Neural cell (in vitro differentiated cells): Measurements from ENCODE around the gene KIF13A. TPM values are rescaled to one million over a fixed set of nuclear protein-coding genes. Genes with fewer than 3 reads are reported as not detected.

Experiments
- H2AFZ ChIP-seq: fragments of 200-600, 300-800 bp; sonication (generic), shearing (Covaris generic); 2 replicates; pipeline ENCODE4 v1.6.0; 2014; ENCODE audit warnings: low read depth, mild to moderate bottlenecking, antibody characterized with exemption, low read length, moderate library complexity
- H3F3A ChIP-seq: fragments of 200-600 bp; shearing (Covaris generic); 2 replicates; pipeline ENCODE4 v1.6.1; 2016; ENCODE audit warnings: mild to moderate bottlenecking, moderate library complexity, mixed read lengths, antibody characterized with exemption, low read length; ENCODE audit not compliant: insufficient read depth, poor library complexity, severe bottlenecking
- H3K27ac ChIP-seq: fragments of 200-600, 300-800 bp; sonication (generic), shearing (Covaris generic); 2 replicates; pipeline ENCODE4 v1.5.1; 2014; ENCODE audit warnings: mild to moderate bottlenecking, low read length, moderate library complexity
- H3K27me3 ChIP-seq: fragments of 300-800, 200-600 bp; sonication (generic), shearing (Covaris generic); 2 replicates; pipeline ENCODE4 v1.6.0; 2014; ENCODE audit warnings: mild to moderate bottlenecking, low read depth, low read length, moderate library complexity; ENCODE audit not compliant: insufficient read depth
- H3K36me3 ChIP-seq: fragments of 300-800, 200-600 bp; sonication (generic), shearing (Covaris generic); 2 replicates; pipeline ENCODE4 v1.5.1; 2014; ENCODE audit warnings: mild to moderate bottlenecking, antibody characterized with exemption, low read length, moderate library complexity; ENCODE audit not compliant: insufficient read depth
- H3K4me2 ChIP-seq: fragments of 300-800, 200-600 bp; sonication (generic), shearing (Covaris generic); 2 replicates; pipeline ENCODE4 v1.6.0; 2014; ENCODE audit warnings: mild to moderate bottlenecking, low read length
- H3K4me3 ChIP-seq: fragments of 300-800, 200-600 bp; sonication (generic), shearing (Covaris generic); 2 replicates; pipeline ENCODE4 v1.5.1; 2014; ENCODE audit warnings: mild to moderate bottlenecking, low read length, moderate library complexity
- H3K79me2 ChIP-seq: fragments of 200-600 bp; shearing (Covaris generic); replicated peaks from 2 replicates; pipeline ENCODE4 v1.6.0; 2014; ENCODE audit warnings: mild to moderate bottlenecking, low read length, moderate library complexity; ENCODE audit not compliant: insufficient read depth
- H3K9ac ChIP-seq: fragments of 300-800, 200-600 bp; sonication (generic), shearing (Covaris generic); 2 replicates; pipeline ENCODE4 v1.6.1; 2016; ENCODE audit warnings: mild to moderate bottlenecking, low read length, mixed read lengths
- H3K9me2 ChIP-seq: fragments of 200-600 bp; shearing (Covaris generic); 2 replicates; pipeline ENCODE4 v1.6.1; 2016; ENCODE audit warnings: mild to moderate bottlenecking, low read length, mixed read lengths; ENCODE audit not compliant: insufficient read depth
- H3K9me3 ChIP-seq: fragments of 200-600, 300-800 bp; sonication (generic), shearing (Covaris generic); 2 replicates; pipeline ENCODE4 v1.6.1; 2016; ENCODE audit warnings: mild to moderate bottlenecking, mixed run types, low read length, moderate library complexity, mixed read lengths
- H4K20me1 ChIP-seq: fragments of 200-600 bp; shearing (Covaris generic); 2 replicates; pipeline ENCODE4 v1.6.1; 2016; ENCODE audit warnings: mild to moderate bottlenecking, mixed run types; ENCODE audit not compliant: insufficient read depth
- CTCF ChIP-seq: fragments of 450-650 bp; IDR thresholded peaks from 2 replicates; pipeline ENCODE4 v1.5.1; 2014; ENCODE audit warnings: antibody characterized with exemption, mild to moderate bottlenecking, moderate library complexity; ENCODE audit not compliant: poor library complexity, severe bottlenecking
- EP300 ChIP-seq: fragments of 450-650 bp; conservative IDR thresholded peaks from 2 replicates; pipeline ENCODE4 v1.6.1; 2014; ENCODE audit warnings: antibody characterized with exemption, mild to moderate bottlenecking, moderate library complexity; ENCODE audit not compliant: poor library complexity, severe bottlenecking
- EZH2 ChIP-seq: fragments of 200-600, 300-800 bp; shearing (Covaris generic), sonication (generic); IDR thresholded peaks from 2 replicates; pipeline ENCODE4 v1.6.1; 2014; ENCODE audit warnings: antibody characterized with exemption, low read length, borderline replicate concordance, mild to moderate bottlenecking; ENCODE audit not compliant: insufficient read depth, poor library complexity, severe bottlenecking
- MXI1 ChIP-seq: fragments of 450-650 bp; conservative IDR thresholded peaks from 2 replicates; pipeline ENCODE4 v1.6.1; 2014; ENCODE audit warnings: antibody characterized with exemption, mild to moderate bottlenecking; ENCODE audit not compliant: poor library complexity, severe bottlenecking
- POLR2AphosphoS5 ChIP-seq: IDR thresholded peaks from 2 replicates; pipeline ENCODE4 v1.6.1; 2012
- RAD21 ChIP-seq: fragments of 450-650 bp; conservative IDR thresholded peaks from 2 replicates; pipeline ENCODE4 v1.6.1; 2014; ENCODE audit warnings: antibody characterized with exemption, mild to moderate bottlenecking, moderate library complexity
- REST ChIP-seq: IDR thresholded peaks from 2 replicates; pipeline ENCODE4 v1.6.1; 2012; ENCODE audit warnings: borderline replicate concordance
- SMC3 ChIP-seq: fragments of 450-650 bp; conservative IDR thresholded peaks from 2 replicates; pipeline ENCODE4 v1.6.1; 2014; ENCODE audit warnings: antibody characterized with exemption, mild to moderate bottlenecking, moderate library complexity; ENCODE audit not compliant: poor library complexity
- TAF1 ChIP-seq: IDR thresholded peaks from 2 replicates; pipeline ENCODE4 v1.6.1; 2012; ENCODE audit warnings: low read depth
- polyA plus RNA-seq: library from polyadenylated mRNA; depleted of rRNA; stranded (reverse); fragments of >200 nt; gene quantifications from 2 replicates; pipeline ENCODE4 v1.2.3, GENCODE V29; 2014

Gene KIF13A
- polyA plus RNA-seq, 1 donor from 2014 or later: 9.4 TPM

GRCh38 chr6:18028332-18028731 is 40.9 kb upstream of the KIF13A start:
- TF ChIP-seq EZH2 (no peak), TAF1 (no peak), RAD21 (no peak), REST (no peak), SMC3 (no peak), MXI1 (no peak), CTCF (no peak), POLR2AphosphoS5 (no peak), EP300 (no peak)
- H2AFZ ChIP-seq: no peak overlapping the region

GRCh38 chr6:18025596-18025995 is 38.2 kb upstream of the KIF13A start:
- no peak overlapping the region for H3K27ac ChIP-seq
- H3K4me3 ChIP-seq: no peak overlapping the region
- no peaks in the 10 kb centered on the region for H3K79me2 ChIP-seq
- TF ChIP-seq CTCF (no peak), MXI1 (no peak), RAD21 (no peak), EZH2 (no peak), SMC3 (no peak), POLR2AphosphoS5 (no peak), TAF1 (no peak), REST (no peak), EP300 (no peak)
- no peaks in the 10 kb centered on the region for H3K27me3 ChIP-seq
- H3K36me3 ChIP-seq: no peaks in the 10 kb centered on the region
- H4K20me1 ChIP-seq: no peaks in the 10 kb centered on the region
- H3F3A ChIP-seq: no peaks in the 10 kb centered on the region
- H3K9ac ChIP-seq: no peak overlapping the region
- no peak overlapping the region for H3K4me2 ChIP-seq
- no peaks in the 10 kb centered on the region for H3K9me3 ChIP-seq
- no peak overlapping the region for H2AFZ ChIP-seq
- no peaks in the 10 kb centered on the region for H3K9me2 ChIP-seq

More at GRCh38 chr6:18028332-18028731, 40.9 kb upstream of the KIF13A start:
- no peaks in the 10 kb centered on the region for H3F3A ChIP-seq
- H4K20me1 ChIP-seq: no peaks in the 10 kb centered on the region
- H3K4me2 ChIP-seq: no peak overlapping the region
- no peak overlapping the region for H3K9ac ChIP-seq
- H3K9me3 ChIP-seq: no peaks in the 10 kb centered on the region
- H3K27me3 ChIP-seq: no peaks in the 10 kb centered on the region
- no peaks in the 10 kb centered on the region for H3K9me2 ChIP-seq
- no peaks in the 10 kb centered on the region for H3K79me2 ChIP-seq
- H3K27ac ChIP-seq: no peak overlapping the region
- H3K4me3 ChIP-seq: no peak overlapping the region
- no peaks in the 10 kb centered on the region for H3K36me3 ChIP-seq
